Measurements from ENCODE around the gene LIN37. TPM values are rescaled to one million over a fixed set of nuclear protein-coding genes. Genes with fewer than 3 reads are reported as not detected.

Gene LIN37
- total and polyA plus RNA-seq, 9 of the 15 experiments (the other 6 are each of a cell fraction or from before 2014, with no cell fraction given) = 1.2 to 12.5 (median 8.6) TPM

- TF ChIP-seq ZHX1 (conservative IDR thresholded peaks at IDR 0.05; ENCODE audit: low read length) = no peak
- TF ChIP-seq NEUROD1 (IDR thresholded peaks at IDR 0.05; ENCODE audit: borderline replicate concordance, low read depth, low read length, partially characterized antibody) = no peak
- no peak for TF ChIP-seq CBFA2T2 (conservative IDR thresholded peaks at IDR 0.05)
- TF ChIP-seq ARID1B (IDR thresholded peaks at IDR 0.05) = peak; percentile 8
- no peak for TF ChIP-seq TAF9B (IDR thresholded peaks at IDR 0.05; ENCODE audit: partially characterized antibody)
- TF ChIP-seq ZBTB8A (IDR thresholded peaks at IDR 0.05; ENCODE audit: partially characterized antibody) = no peak
- 0 out of 2 replicates have a peak, but pooled peaks have one; percentile 60 for TF ChIP-seq MTA1 (IDR thresholded peaks at IDR 0.05; ENCODE audit: borderline replicate concordance)
- no peak for TF ChIP-seq CBX5 (IDR thresholded peaks at IDR 0.05; ENCODE audit: borderline replicate concordance, low read depth)
- TF ChIP-seq SIN3B (IDR thresholded peaks at IDR 0.05; ENCODE audit: low read depth) = no peak
- TF ChIP-seq RHOXF2B (CRISPR knock-in tag; conservative IDR thresholded peaks at IDR 0.05) = no peak
- TF ChIP-seq HNRNPUL1 (IDR thresholded peaks at IDR 0.05; ENCODE audit: low read length) = no peak
- TF ChIP-seq BRF1 (IDR thresholded peaks at IDR 0.05; ENCODE audit: borderline replicate concordance, extremely low read depth, insufficient read length) = no peak
- no peak for TF ChIP-seq ATF2 (CRISPR knock-in tag; IDR thresholded peaks at IDR 0.05)
- no peak for TF ChIP-seq TRIM25 (IDR thresholded peaks at IDR 0.05; ENCODE audit: borderline replicate concordance)
These were observed 7.8 kb upstream of the LIN37 start (continued) for GRCh38 chr19:35740423-35741202.

Data from K562 (cell line).